Suprapubic skin (tissue), 4 donors: ENCODE data around the gene PPP1R15B. TPM values are rescaled to one million over a fixed set of nuclear protein-coding genes. Genes with fewer than 3 reads are reported as not detected.

Source experiments
- DNase-seq, 2 donors: peaks; one replicate each; pipeline ENCODE4 v3.0.0-alpha.2; 2019; ENCODE audit warnings: low spot score in 2 of 2
- H3K27ac ChIP-seq: fragments of 200-600 bp; sonication (generic); one replicate; pipeline ENCODE4 v1.5.1; 2019
- H3K27me3 ChIP-seq: fragments of 200-600 bp; sonication (generic); one replicate; pipeline ENCODE4 v1.5.1; 2019
- H3K36me3 ChIP-seq: fragments of 200-600 bp; sonication (generic); one replicate; pipeline ENCODE4 v1.5.1; 2019
- H3K4me1 ChIP-seq: fragments of 200-600 bp; sonication (generic); one replicate; pipeline ENCODE4 v1.5.1; 2019
- H3K4me3 ChIP-seq: fragments of 200-600 bp; sonication (generic); one replicate; pipeline ENCODE4 v1.5.1; 2019; ENCODE audit warnings: mild to moderate bottlenecking
- H3K9me3 ChIP-seq: fragments of 200-600 bp; sonication (generic); one replicate; pipeline ENCODE4 v1.5.1; 2019
- EP300 ChIP-seq: sonication (generic); formaldehyde crosslinking; IDR thresholded peaks from one replicate; pipeline ENCODE4 v1.6.1; 2017; ENCODE audit warnings: antibody characterized with exemption
- POLR2A ChIP-seq, 2 donors: fragments of 450-650 bp; IDR thresholded peaks; one replicate each; pipeline ENCODE4 v1.6.1; 2017; ENCODE audit warnings: antibody characterized with exemption in 2 of 2, mild to moderate bottlenecking in 2 of 2, moderate library complexity in 2 of 2
- POLR2AphosphoS5 ChIP-seq, 3 donors: sonication (generic); formaldehyde crosslinking; IDR thresholded peaks; one replicate each; pipeline ENCODE4 v1.6.1; 2017; ENCODE audit warnings: antibody characterized with exemption in 3 of 3
- WGBS: methylation state at CpG from one replicate; pipeline ENCODE4 v1.1.5; 2018; 5-methylcytosine and 5-hydroxymethylcytosine counted together
- total RNA-seq, 4 donors: library from RNA; depleted of rRNA; stranded (reverse); fragments of >200 nt; gene quantifications; one replicate each; pipeline ENCODE4 v1.1.0, GENCODE V29; 2016
- TF ChIP-seq, protein P1 (sequence below), 2 donors: fragments of 200-600 bp in 1 of 2; fragments of 450-650 bp in 1 of 2; sonication (generic) in 1 of 2; IDR thresholded peaks; one replicate each; pipeline ENCODE4 v1.5.1; 2016 to 2019; ENCODE audit warnings: antibody characterized with exemption in 2 of 2, mild to moderate bottlenecking in 1 of 2, moderate library complexity in 1 of 2

Gene PPP1R15B
- total RNA-seq, 4 donors from 2014 or later: 51.2 to 66.4 (median 56.7) TPM

DNA sequence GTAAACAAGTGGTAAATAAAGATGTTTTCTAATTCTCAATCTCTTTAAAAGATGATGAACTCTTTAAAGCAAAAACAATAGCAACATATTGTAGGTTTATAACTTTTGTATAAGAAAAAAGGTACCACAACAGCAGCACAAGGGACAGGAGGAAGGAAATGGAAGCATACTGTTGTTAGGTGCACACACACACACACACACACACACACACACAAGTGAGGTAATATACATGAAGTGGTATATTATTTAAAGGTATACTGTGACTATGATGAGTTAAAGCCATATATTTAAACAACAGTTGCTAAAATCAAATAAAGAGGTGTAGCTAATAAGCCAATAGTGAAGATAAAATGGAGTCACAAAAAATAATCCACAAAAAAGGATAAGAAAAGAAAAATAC is 20.0 kb downstream of the PPP1R15B start:
- no peak for DNase-seq
- no peaks in the 10 kb centered on the region for H3K27me3 ChIP-seq
- H3K4me3 ChIP-seq: no peak overlapping the region
- H3K4me1 ChIP-seq: no peaks in the 10 kb centered on the region
- H3K27ac ChIP-seq: no peak overlapping the region
- H3K36me3 ChIP-seq: no peaks in the 10 kb centered on the region
- TF ChIP-seq EP300 (no peak), POLR2A (IDR thresholded peaks at IDR 0.05) (no peak), POLR2AphosphoS5 (IDR thresholded peaks at IDR 0.05) (no peak)
- TF ChIP-seq, protein P1, sequence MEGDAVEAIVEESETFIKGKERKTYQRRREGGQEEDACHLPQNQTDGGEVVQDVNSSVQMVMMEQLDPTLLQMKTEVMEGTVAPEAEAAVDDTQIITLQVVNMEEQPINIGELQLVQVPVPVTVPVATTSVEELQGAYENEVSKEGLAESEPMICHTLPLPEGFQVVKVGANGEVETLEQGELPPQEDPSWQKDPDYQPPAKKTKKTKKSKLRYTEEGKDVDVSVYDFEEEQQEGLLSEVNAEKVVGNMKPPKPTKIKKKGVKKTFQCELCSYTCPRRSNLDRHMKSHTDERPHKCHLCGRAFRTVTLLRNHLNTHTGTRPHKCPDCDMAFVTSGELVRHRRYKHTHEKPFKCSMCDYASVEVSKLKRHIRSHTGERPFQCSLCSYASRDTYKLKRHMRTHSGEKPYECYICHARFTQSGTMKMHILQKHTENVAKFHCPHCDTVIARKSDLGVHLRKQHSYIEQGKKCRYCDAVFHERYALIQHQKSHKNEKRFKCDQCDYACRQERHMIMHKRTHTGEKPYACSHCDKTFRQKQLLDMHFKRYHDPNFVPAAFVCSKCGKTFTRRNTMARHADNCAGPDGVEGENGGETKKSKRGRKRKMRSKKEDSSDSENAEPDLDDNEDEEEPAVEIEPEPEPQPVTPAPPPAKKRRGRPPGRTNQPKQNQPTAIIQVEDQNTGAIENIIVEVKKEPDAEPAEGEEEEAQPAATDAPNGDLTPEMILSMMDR (IDR thresholded peaks at IDR 0.05): no peak
- no peaks in the 10 kb centered on the region for H3K9me3 ChIP-seq

DNA sequence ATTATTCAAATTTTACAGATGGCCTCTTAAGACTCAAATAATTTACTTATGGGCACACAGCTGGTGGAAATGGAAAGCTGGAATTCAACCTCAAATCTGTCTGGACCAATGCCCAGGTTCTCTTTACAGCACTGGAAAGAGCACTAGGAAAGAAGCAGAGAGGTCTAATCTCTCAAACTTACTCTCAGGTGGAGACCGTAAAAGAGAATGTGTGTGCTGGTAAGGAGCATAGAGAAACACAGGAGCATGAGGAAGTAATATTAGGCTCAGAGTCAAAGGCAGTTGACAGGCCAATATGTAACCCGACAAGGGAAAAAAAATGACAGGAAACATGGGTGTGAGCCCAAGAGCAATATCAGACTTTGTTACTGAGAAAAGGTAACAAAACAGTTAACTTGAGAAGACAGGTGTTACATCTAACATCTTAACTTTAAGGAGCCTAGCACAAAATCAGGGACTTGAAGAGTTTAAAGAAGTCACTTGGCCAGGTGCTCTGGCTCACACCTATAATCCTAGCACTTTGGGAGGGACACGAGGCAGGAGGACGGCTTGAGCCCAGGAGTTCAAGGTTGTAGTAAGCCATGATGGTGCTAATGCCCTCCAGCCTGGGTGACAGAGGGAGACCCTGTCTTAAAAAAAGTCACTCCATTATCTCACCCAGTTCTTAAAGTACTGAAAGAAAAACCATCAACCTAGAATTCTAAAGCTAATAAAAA is 20.7 kb downstream of the PPP1R15B start:
- Histone ChIP-seq H3K27ac (no peak overlapping the region), H3K4me3 (no peak overlapping the region), H3K4me1 (no peaks in the 10 kb centered on the region), H3K36me3 (no peaks in the 10 kb centered on the region), H3K27me3 (no peaks in the 10 kb centered on the region), H3K9me3 (no peaks in the 10 kb centered on the region)
- DNase-seq: no peak
- TF ChIP-seq EP300 (no peak), POLR2AphosphoS5 (IDR thresholded peaks at IDR 0.05) (no peak), POLR2A (IDR thresholded peaks at IDR 0.05) (no peak)
- TF ChIP-seq, protein P1 (IDR thresholded peaks at IDR 0.05): no peak
- 57% methylated on average over 4 of the region's 4 CpGs for WGBS

DNA sequence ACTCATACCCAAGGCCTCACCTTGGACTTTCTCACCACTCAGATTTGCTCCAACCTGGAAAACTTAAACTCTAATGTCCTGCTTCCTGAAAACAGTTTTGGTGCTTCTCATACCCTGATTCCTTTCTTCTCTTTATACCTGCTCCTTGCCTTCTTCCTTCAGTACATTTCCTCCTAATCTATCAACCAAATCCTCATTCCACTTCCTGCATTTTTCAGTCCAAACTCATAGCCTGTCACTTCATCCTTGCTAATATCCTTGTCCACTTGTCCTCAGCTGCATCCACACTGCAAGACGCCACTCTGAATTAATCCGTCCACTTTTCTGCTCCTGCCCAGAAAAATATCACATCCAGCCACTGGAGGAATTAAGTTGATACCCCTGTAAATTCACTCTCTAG is 25.9 kb downstream of the PPP1R15B start:
- Histone ChIP-seq H3K4me1 (peaks cover 19% of the 10 kb centered on the region), H3K27me3 (no peaks in the 10 kb centered on the region), H3K36me3 (no peaks in the 10 kb centered on the region), H3K9me3 (no peaks in the 10 kb centered on the region), H3K4me3 (no peak overlapping the region), H3K27ac (no peak overlapping the region)
- TF ChIP-seq EP300 (no peak), POLR2AphosphoS5 (IDR thresholded peaks at IDR 0.05) (no peak), POLR2A (IDR thresholded peaks at IDR 0.05) (no peak)
- TF ChIP-seq, protein P1 (IDR thresholded peaks at IDR 0.05): no peak
- DNase-seq: no peak
- 96% methylated on average over 2 of the region's 2 CpGs for WGBS

DNA sequence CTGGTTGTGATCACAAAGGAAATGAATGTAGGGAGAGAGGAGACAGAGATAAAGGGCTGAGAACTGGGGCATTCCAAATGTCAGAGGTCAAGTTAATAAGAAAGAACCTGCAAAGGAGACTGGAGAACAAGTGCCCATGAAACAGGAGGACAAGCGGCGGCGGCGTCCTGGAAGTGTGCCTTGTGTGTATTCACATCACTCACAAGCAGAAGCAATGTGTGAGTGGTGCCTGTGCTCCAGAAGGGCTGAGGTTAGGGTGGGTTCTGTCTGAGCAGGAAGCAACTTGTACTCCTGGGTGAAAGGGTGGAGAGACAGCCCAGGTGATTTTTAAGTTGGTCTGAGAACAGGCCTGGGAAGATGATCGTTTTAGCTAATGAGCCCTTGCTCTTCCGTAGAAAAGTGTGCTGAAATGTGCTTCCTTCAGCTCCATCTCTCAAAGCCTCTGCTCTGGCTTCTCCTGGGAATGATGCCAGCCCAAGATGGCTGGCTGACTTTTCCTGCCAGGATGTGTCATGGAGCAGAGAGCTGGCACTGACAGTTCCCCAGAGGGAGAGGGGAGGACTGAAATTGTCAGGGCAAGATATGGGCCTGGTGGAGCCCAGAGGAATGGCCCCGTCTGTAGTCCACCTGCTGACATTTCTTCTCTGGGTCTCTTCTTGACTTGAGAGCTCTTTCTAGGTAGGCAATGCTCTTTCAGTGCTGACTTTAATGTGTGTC is 26.8 kb downstream of the PPP1R15B start:
- WGBS: 46% methylated on average over 7 of the region's 7 CpGs
- peak overlapping the region; percentile 6 for H3K27ac ChIP-seq
- H3K4me1 ChIP-seq: peaks cover 23% of the 10 kb centered on the region
- H3K36me3 ChIP-seq: no peaks in the 10 kb centered on the region
- no peaks in the 10 kb centered on the region for H3K9me3 ChIP-seq
- no peaks in the 10 kb centered on the region for H3K27me3 ChIP-seq
- H3K4me3 ChIP-seq: no peak overlapping the region
- TF ChIP-seq EP300 (no peak), POLR2AphosphoS5 (IDR thresholded peaks at IDR 0.05) (no peak), POLR2A (IDR thresholded peaks at IDR 0.05) (no peak)
- TF ChIP-seq, protein P1 (IDR thresholded peaks at IDR 0.05): no peak
- no peak for DNase-seq

DNA sequence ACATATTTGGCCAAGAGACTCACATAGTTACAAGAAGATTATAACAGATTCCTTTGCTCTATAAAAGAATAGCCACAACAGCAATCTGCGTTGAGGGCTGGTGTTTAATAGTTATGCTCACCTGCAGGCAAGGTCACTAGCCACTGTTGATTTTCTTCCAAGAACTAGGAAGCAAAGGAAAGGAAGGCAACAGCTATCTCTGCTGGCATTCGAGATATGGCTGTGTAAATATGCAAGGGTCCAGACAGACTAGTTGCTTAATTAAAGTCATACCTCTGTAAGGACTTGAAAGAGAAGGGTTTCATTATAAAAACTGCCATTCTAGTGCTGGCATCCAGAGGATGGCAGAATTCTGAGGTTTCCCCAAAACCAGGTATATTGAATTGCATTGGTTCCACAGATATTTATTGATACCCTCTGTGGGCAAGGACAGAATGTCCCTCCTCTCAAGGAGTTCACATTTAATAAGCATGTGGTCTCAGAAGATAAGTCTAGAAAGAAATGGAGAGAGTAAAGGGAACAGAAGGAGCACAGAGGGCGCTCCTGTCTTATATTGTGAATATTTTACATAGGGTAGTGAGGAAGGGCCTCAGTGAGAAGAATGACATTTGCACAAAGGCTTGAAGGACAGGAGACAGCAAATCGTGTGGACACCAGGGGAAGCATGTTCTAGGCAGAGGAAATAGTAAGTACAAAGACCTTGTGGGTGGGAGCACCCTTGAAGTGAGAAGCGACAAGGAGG is 28.3 kb downstream of the PPP1R15B start:
- H3K27ac ChIP-seq: no peak overlapping the region
- no peak for DNase-seq
- TF ChIP-seq, protein P1 (IDR thresholded peaks at IDR 0.05): no peak
- TF ChIP-seq POLR2AphosphoS5 (IDR thresholded peaks at IDR 0.05) (no peak), POLR2A (IDR thresholded peaks at IDR 0.05) (no peak)
- H3K4me3 ChIP-seq: no peak overlapping the region
- peaks cover 29% of the 10 kb centered on the region for H3K4me1 ChIP-seq
- H3K9me3 ChIP-seq: no peaks in the 10 kb centered on the region
- WGBS: 82% methylated on average over 5 of the region's 5 CpGs
- H3K36me3 ChIP-seq: no peaks in the 10 kb centered on the region
- H3K27me3 ChIP-seq: no peaks in the 10 kb centered on the region
